Gastroesophageal sphincter (tissue), 3 donors: Measurements from ENCODE around the gene CDC23.

ENCODE experiments used
- CTCF ChIP-seq, 4 experiments: fragments of 200-600 bp in 2 of 4; fragments of 450-650 bp in 2 of 4; sonication (generic) in 1 of 4; IDR thresholded peaks; one replicate each; pipeline ENCODE4 v1.5.1; 2017 to 2019; ENCODE audit warnings: antibody characterized with exemption in 4 of 4, mild to moderate bottlenecking in 2 of 4, moderate library complexity in 2 of 4
- POLR2A ChIP-seq, 2 donors: fragments of 450-650 bp; IDR thresholded peaks; one replicate each; pipeline ENCODE4 v1.6.1; 2017; ENCODE audit warnings: antibody characterized with exemption in 2 of 2, mild to moderate bottlenecking in 2 of 2, moderate library complexity in 1 of 2

GRCh38 chr5:138234651-138235050, 21.5 kb upstream of the CDC23 start:
- no peak for TF ChIP-seq CTCF (IDR thresholded peaks at IDR 0.05)
- TF ChIP-seq POLR2A (IDR thresholded peaks at IDR 0.05), result no peak
